K562 (cell line): Measurements from ENCODE around the gene RAB11FIP2.

ENCODE experiments used
- CTCF ChIP-seq, 3 experiments: IDR thresholded peaks in 2 of 3; conservative IDR thresholded peaks in 1 of 3; 2 replicates each; pipeline ENCODE4 v1.5.1; 2011 to 2012; ENCODE audit warnings: low read length in 3 of 3, mild to moderate bottlenecking in 3 of 3, control low read depth in 2 of 3, improper control_type of control experiment in 1 of 3, inconsistent platforms in 1 of 3, low read depth in 1 of 3, mixed read lengths in 1 of 3, moderate library complexity in 1 of 3; ENCODE audit not compliant: insufficient read depth in 2 of 3
- NR2C2 ChIP-seq, 2 experiments: fragments of 200-800 bp in 1 of 2; sonication (Bioruptor generic) in 1 of 2; sonication (generic) in 1 of 2; formaldehyde crosslinking in 1 of 2; IDR thresholded peaks; 2 replicates each; pipeline versions ENCODE4 v1.6.1 to v1.8.0; 2016 to 2022; ENCODE audit warnings: mild to moderate bottlenecking in 1 of 2, missing compliant biosample characterization in 1 of 2, missing genetic modification characterization in 1 of 2, missing genetic modification reagents in 1 of 2
- ZBTB12 ChIP-seq: fragments of 250-450 bp; sonication (Bioruptor Pico); IDR thresholded peaks from 2 replicates; pipeline ENCODE4 v1.4.0; 2020
- ZNF263 ChIP-seq: sonication (generic); formaldehyde crosslinking; IDR thresholded peaks from 2 replicates; pipeline ENCODE4 v1.8.0; 2022; ENCODE audit warnings: mild to moderate bottlenecking, missing genetic modification reagents, borderline replicate concordance
- TF ChIP-seq, protein P1 (sequence below), 2 experiments: IDR thresholded peaks in 1 of 2; conservative IDR thresholded peaks in 1 of 2; 2 replicates each; pipeline ENCODE4 v1.6.1; 2016; ENCODE audit warnings: low read depth in 2 of 2, mild to moderate bottlenecking in 1 of 2, missing compliant biosample characterization in 1 of 2, missing genetic modification characterization in 1 of 2, moderate library complexity in 1 of 2

DNA sequence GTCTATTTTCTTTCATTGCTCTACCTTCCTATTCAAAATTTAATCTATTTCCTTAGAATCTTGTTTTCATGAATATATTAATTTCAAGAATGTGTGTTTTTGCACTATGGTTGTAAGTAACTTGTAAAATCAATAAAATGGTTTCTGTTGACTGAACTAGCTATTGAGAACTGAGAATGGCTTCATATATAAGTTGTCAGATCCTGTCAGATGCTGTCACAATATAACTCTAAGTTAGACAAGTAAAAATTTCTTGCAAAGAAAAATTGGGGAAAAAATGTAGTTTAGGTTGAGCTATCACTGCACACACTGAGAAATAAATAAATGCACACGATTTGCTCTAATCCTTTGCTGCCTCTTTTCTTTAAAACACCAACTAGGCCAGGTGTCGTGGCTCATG lies 89.8 kb downstream of the RAB11FIP2 start:
- TF ChIP-seq CTCF (IDR thresholded peaks at IDR 0.05 in 2 of 3, conservative IDR thresholded peaks at IDR 0.05 in 1 of 3; ENCODE audit: insufficient read depth in 2 of 3, low read depth in 1 of 3, low read length in 3 of 3) = no peak
- TF ChIP-seq NR2C2 (CRISPR knock-in tag; IDR thresholded peaks at IDR 0.05) = no peak
- TF ChIP-seq NR2C2 (tag; IDR thresholded peaks at IDR 0.05) = no peak
- TF ChIP-seq, protein P1, sequence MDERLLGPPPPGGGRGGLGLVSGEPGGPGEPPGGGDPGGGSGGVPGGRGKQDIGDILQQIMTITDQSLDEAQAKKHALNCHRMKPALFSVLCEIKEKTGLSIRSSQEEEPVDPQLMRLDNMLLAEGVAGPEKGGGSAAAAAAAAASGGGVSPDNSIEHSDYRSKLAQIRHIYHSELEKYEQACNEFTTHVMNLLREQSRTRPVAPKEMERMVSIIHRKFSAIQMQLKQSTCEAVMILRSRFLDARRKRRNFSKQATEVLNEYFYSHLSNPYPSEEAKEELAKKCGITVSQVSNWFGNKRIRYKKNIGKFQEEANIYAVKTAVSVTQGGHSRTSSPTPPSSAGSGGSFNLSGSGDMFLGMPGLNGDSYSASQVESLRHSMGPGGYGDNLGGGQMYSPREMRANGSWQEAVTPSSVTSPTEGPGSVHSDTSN (CRISPR knock-in tag; IDR thresholded peaks at IDR 0.05; ENCODE audit: low read depth) = no peak
- TF ChIP-seq, protein P1 (tag; conservative IDR thresholded peaks at IDR 0.05; ENCODE audit: low read depth) = no peak
- TF ChIP-seq ZBTB12 (CRISPR knock-in tag) = no peak
- no peak for TF ChIP-seq ZNF263 (CRISPR knock-in tag)
